8988T (cell line): ENCODE measurements around the gene TCF12.

Source experiments
- DNase-seq: peaks from one replicate; pipeline ENCODE4 v3.0.0; 2011

TCF12 gene

GRCh38 chr15:57183614-57184344, 265.3 kb downstream of the TCF12 start:
- DNase-seq, result no peak

GRCh38 chr15:57184502-57184901, 266.1 kb downstream of the TCF12 start:
- DNase-seq, result no peak

GRCh38 chr15:57185507-57186074, 267.1 kb downstream of the TCF12 start:
- DNase-seq, result no peak

- no peak for DNase-seq
Measured at GRCh38 chr15:57189466-57189865, 271.0 kb downstream of the TCF12 start.

GRCh38 chr15:57190208-57190607, 271.8 kb downstream of the TCF12 start:
- no peak for DNase-seq

GRCh38 chr15:57193161-57193560, 274.7 kb downstream of the TCF12 start:
- no peak for DNase-seq

- no peak for DNase-seq
Measured at GRCh38 chr15:57195326-57195725, 276.9 kb downstream of the TCF12 start.

- DNase-seq, result no peak
Measured at GRCh38 chr15:57196865-57197264, 278.4 kb downstream of the TCF12 start.

- no peak for DNase-seq
Measured at GRCh38 chr15:57198131-57198530, 279.7 kb downstream of the TCF12 start.

- DNase-seq, result no peak
Measured at GRCh38 chr15:57198654-57199291, 280.3 kb downstream of the TCF12 start.

GRCh38 chr15:57201578-57201977, 283.1 kb downstream of the TCF12 start:
- no peak for DNase-seq

GRCh38 chr15:57203906-57204305, 285.5 kb downstream of the TCF12 start:
- DNase-seq, result no peak

- DNase-seq, result no peak
Measured at GRCh38 chr15:57205027-57205855, 286.8 kb downstream of the TCF12 start.

GRCh38 chr15:57205996-57206395, 287.6 kb downstream of the TCF12 start:
- DNase-seq, result no peak

GRCh38 chr15:57213862-57214261, 295.4 kb downstream of the TCF12 start:
- no peak for DNase-seq

GRCh38 chr15:57215326-57215725, 296.9 kb downstream of the TCF12 start:
- no peak for DNase-seq

- DNase-seq, result no peak
Measured at GRCh38 chr15:57215881-57216280, 297.4 kb downstream of the TCF12 start.

GRCh38 chr15:57216288-57216687, 297.8 kb downstream of the TCF12 start:
- no peak for DNase-seq

- DNase-seq, result no peak
Measured at GRCh38 chr15:57217778-57218598, 299.5 kb downstream of the TCF12 start.

GRCh38 chr15:57218826-57219576, 300.6 kb downstream of the TCF12 start:
- no peak for DNase-seq

GRCh38 chr15:57220205-57220604, 301.8 kb downstream of the TCF12 start:
- DNase-seq, result no peak

GRCh38 chr15:57221134-57221533, 302.7 kb downstream of the TCF12 start:
- no peak for DNase-seq
